ENCODE measurements around the gene RAB11FIP3.
"Not testable (repeated sequence)": the region's sequence is repeated elsewhere in the genome, so short reads cannot be mapped to it uniquely, and the experiment has no call there.

RAB11FIP3 gene, protein sequence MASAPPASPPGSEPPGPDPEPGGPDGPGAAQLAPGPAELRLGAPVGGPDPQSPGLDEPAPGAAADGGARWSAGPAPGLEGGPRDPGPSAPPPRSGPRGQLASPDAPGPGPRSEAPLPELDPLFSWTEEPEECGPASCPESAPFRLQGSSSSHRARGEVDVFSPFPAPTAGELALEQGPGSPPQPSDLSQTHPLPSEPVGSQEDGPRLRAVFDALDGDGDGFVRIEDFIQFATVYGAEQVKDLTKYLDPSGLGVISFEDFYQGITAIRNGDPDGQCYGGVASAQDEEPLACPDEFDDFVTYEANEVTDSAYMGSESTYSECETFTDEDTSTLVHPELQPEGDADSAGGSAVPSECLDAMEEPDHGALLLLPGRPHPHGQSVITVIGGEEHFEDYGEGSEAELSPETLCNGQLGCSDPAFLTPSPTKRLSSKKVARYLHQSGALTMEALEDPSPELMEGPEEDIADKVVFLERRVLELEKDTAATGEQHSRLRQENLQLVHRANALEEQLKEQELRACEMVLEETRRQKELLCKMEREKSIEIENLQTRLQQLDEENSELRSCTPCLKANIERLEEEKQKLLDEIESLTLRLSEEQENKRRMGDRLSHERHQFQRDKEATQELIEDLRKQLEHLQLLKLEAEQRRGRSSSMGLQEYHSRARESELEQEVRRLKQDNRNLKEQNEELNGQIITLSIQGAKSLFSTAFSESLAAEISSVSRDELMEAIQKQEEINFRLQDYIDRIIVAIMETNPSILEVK

DNA sequence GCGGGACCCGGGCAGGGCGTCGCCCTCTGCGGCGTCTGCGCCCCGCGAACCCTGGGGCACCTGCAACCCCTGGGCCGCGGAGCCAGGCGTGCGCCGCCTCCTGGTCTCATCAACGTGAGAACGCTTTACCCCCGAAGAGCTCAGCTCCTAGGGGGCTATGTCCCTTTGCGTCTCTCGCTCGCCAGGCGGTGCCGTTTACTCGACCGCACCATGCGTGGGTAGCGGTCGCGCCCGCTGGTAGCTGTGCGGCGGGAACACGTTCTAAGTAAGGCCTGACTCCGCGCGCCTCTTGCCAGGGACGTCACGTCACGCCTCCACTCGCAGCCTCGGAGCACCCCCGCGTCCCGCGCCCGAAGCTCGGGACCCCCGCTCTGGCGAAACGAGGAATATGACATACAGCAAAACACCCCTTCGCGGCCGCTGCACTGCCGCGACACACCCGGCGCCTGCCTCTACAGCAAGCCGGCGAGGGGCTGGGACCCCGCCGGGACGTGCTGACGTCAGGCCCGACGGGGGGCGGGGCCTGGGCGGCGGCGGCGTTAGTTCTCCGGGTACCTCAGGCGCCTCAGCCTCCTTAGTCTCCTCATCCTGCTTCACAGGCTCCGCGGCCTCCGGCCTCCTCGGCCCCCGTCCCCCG lies at the start of gene RAB11FIP3:
Gene RAB11FIP3, plus strand, starts transcription at position 568 of the 637 bp plus-strand sequence. CDS start 358 bp downstream, outside the sequence.
- H3K27ac ChIP-seq, result peak within 1 kb of the TSS; percentile 80
- DNase-seq (ENCODE audit: low read depth, low spot score), result no peak

- H3K27ac ChIP-seq, result no peak overlapping the region
- no peak for DNase-seq (ENCODE audit: low read depth, low spot score)
Observed at GRCh38 chr16:375927-376816, 49.3 kb upstream of the RAB11FIP3 start.

GRCh38 chr16:376817-377418 lies 48.5 kb upstream of the RAB11FIP3 start:
- DNase-seq (ENCODE audit: low read depth, low spot score), result no peak
- H3K27ac ChIP-seq, result no peak overlapping the region

GRCh38 chr16:377419-377951 lies 48.0 kb upstream of the RAB11FIP3 start:
- no peak for DNase-seq (ENCODE audit: low read depth, low spot score)

GRCh38 chr16:378113-378820 lies 47.2 kb upstream of the RAB11FIP3 start:
- H3K27ac ChIP-seq; DNase-seq (ENCODE audit: low read depth, low spot score): not testable (repeated sequence)

More at GRCh38 chr16:377419-377951, 48.0 kb upstream of the RAB11FIP3 start:
- H3K27ac ChIP-seq, result no peak overlapping the region

- H3K27ac ChIP-seq, result no peak overlapping the region
- DNase-seq (ENCODE audit: low read depth, low spot score), result no peak
Observed at GRCh38 chr16:378821-379182, 46.6 kb upstream of the RAB11FIP3 start.

- DNase-seq (ENCODE audit: low read depth, low spot score), result no peak
- H3K27ac ChIP-seq, result no peak overlapping the region
Observed at GRCh38 chr16:379183-379960, 46.1 kb upstream of the RAB11FIP3 start.

GRCh38 chr16:379961-380761 lies 45.3 kb upstream of the RAB11FIP3 start:
- no peak for DNase-seq (ENCODE audit: low read depth, low spot score)
- H3K27ac ChIP-seq, result no peak overlapping the region

DNA sequence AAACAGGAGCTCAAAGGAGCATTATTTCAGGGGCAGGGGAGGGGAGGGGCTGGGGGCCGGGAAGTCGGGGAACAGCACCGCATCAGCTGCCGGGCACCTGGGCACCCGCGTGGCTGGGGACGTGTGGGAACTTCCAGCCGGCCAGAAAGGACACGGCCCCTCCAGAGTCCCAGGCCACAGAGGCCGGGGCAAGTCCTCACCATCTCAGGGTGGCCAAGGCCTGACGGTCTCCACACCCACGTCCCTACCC lies 44.8 kb upstream of the RAB11FIP3 start:
- no peak for DNase-seq (ENCODE audit: low read depth, low spot score)
- H3K27ac ChIP-seq, result no peak overlapping the region

DNA sequence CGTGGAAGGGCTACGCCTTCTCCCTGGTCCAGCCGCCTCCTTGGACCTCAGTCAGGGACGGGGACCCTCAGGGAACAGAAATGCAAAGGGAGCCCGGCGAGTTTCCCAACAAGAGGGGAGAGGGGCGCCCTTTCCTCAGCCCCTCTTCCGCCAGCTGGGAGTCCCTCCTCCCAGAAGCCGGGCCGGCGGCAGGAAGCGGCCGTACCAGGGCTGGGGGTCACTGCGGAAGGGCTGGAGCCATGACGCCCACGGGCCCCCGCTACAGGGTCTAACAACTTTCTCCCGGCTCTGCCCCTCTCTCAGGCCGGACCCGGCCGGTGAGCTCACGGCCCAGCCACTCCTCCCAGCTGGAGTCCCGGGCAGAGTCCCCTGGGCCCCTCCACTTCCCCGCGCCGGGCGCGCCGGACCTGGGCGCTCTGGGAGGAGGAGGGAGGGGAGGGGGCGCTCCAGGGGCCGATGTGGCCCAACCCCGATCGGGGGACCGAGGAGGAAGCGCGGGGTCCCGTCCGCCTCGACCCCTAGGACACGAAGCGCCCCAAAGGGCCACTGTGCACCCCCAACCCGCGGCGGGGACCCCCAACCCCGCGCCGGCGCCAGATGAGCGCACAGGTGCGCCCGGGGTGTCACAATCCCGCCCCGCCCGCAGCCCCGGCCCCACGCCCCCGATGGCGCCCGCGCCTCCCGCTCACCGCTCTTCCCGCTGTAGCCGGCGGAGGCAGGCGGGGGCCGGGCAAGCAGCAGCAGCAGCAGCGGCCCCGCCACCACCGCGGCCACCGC lies 44.2 kb upstream of the RAB11FIP3 start:
- no peak for DNase-seq (ENCODE audit: low read depth, low spot score)
- H3K27ac ChIP-seq, result peak overlapping the region; percentile 51

GRCh38 chr16:381789-382717 lies 43.4 kb upstream of the RAB11FIP3 start, which contains the start of gene PGAP6:
Gene PGAP6 (minus strand): TSS chr16:381978. CDS start chr16:381821, 157 bp downstream.
- no peak for DNase-seq (ENCODE audit: low read depth, low spot score)

GRCh38 chr16:383326-384051 lies 42.0 kb upstream of the RAB11FIP3 start:
- DNase-seq (ENCODE audit: low read depth, low spot score), result peak; percentile 34
- peak overlapping the region; percentile 51 for H3K27ac ChIP-seq

More at GRCh38 chr16:381789-382717, 43.4 kb upstream of the RAB11FIP3 start, which contains the start of gene PGAP6:
- peak within 1 kb of the TSS; percentile 51 for H3K27ac ChIP-seq

DNA sequence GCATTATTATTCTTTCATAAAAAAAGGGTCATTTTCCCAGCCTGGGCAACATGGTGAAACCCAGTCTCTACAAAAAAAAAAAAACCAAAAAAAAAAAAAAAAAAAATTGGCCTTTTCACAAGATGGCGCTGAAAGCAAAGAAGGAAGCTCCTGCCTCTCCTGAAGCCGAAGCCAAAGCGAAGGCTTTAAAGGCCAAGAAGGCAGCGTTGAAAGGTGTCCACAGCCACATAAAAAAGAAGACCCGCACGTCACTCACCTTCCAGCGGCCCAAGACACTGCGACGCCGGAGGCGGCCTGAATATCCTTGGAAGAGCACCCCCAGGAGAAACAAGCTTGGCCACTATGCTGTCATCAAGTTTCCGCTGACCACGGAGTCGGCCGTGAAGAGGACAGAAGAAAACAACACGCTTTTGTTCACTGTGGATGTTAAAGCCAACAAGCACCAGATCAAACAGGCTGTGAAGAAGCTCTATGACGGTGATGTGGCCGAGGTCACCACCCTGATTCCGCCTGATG lies 38.8 kb upstream of the RAB11FIP3 start:
- DNase-seq (ENCODE audit: low read depth, low spot score), result no peak
- no peak overlapping the region for H3K27ac ChIP-seq

All from epithelial cell of prostate (primary cell).